ENCODE results near the gene LRRC74A. TPM values are rescaled to one million over a fixed set of nuclear protein-coding genes. Genes with fewer than 3 reads are reported as not detected.

LRRC74A gene
- total and polyA plus RNA-seq, 10 donors: 0.03 to 0.43 (median 0.16) TPM; not detected in 5

- Histone ChIP-seq H3K27me3 (replicated peaks in 1 of 7) (no peaks in the 10 kb centered on the region), H3K27ac (peak overlapping the region in 3 of 8 donors; percentile 13 to 65 (median 47)), H3K4me3 (no peak overlapping the region), H3K4me1 (peaks cover 0 to 21% (median 13%) of the 10 kb centered on the region in 6 donors), H3K9me3 (no peaks in the 10 kb centered on the region), H3K36me3 (no peaks in the 10 kb centered on the region)
- intact Hi-C loops (cut with DNase I; ENCODE audit: low total_unique reads): no loop called here
- no peak for DNase-seq
- TF ChIP-seq POLR2AphosphoS5 (IDR thresholded peaks at IDR 0.05) (no peak), POLR2A (IDR thresholded peaks at IDR 0.05) (no peak), CTCF (IDR thresholded peaks at IDR 0.05 in 8 of 11, conservative IDR thresholded peaks at IDR 0.05 in 3 of 11) (no peak)
- WGBS, 5 donors: 71 to 80% (median 79%) methylated on average over 7 of the region's 7 CpGs
These were observed 3.6 kb downstream of the LRRC74A start for GRCh38 chr14:76829650-76830421.

- Histone ChIP-seq H3K4me1 (peaks cover 0 to 22% (median 13%) of the 10 kb centered on the region in 6 donors), H3K27me3 (replicated peaks in 1 of 7) (no peaks in the 10 kb centered on the region), H3K9me3 (no peaks in the 10 kb centered on the region), H3K4me3 (no peak overlapping the region), H3K36me3 (no peaks in the 10 kb centered on the region), H3K27ac (peak overlapping the region in 1 of 8 donors; percentile 65)
- no peak for DNase-seq
- 85 to 92% (median 86%) methylated on average over 4 of the region's 4 CpGs for WGBS, 5 donors
- intact Hi-C loops (cut with DNase I; ENCODE audit: low total_unique reads): no loop called here
- no peak for TF ChIP-seq CTCF (IDR thresholded peaks at IDR 0.05 in 8 of 11, conservative IDR thresholded peaks at IDR 0.05 in 3 of 11)
- TF ChIP-seq POLR2AphosphoS5 (IDR thresholded peaks at IDR 0.05): no peak
- TF ChIP-seq POLR2A (IDR thresholded peaks at IDR 0.05): no peak
These were observed 4.3 kb downstream of the LRRC74A start for GRCh38 chr14:76830556-76830955.

- no peaks in the 10 kb centered on the region for H3K27me3 ChIP-seq (replicated peaks in 1 of 7)
- peak overlapping the region in 1 of 8 donors; percentile 56 for H3K27ac ChIP-seq
- no peaks in the 10 kb centered on the region for H3K9me3 ChIP-seq
- intact Hi-C loops (cut with DNase I; ENCODE audit: low total_unique reads): no loop called here
- no peaks in the 10 kb centered on the region for H3K36me3 ChIP-seq
- TF ChIP-seq POLR2AphosphoS5 (IDR thresholded peaks at IDR 0.05): peak in 1 of 3 donors; percentile 19
- no peak for TF ChIP-seq CTCF (IDR thresholded peaks at IDR 0.05 in 8 of 11, conservative IDR thresholded peaks at IDR 0.05 in 3 of 11)
- no peak for TF ChIP-seq POLR2A (IDR thresholded peaks at IDR 0.05)
- no peak overlapping the region for H3K4me3 ChIP-seq
- WGBS, 5 donors: 50 to 83% (median 65%) methylated on average over 1 of the region's 1 CpG
- DNase-seq: no peak
- H3K4me1 ChIP-seq: peaks cover 0 to 30% (median 17%) of the 10 kb centered on the region in 6 donors
These were observed 6.3 kb downstream of the LRRC74A start for GRCh38 chr14:76832503-76832988.

GRCh38 chr14:76833011-76833410, 6.8 kb downstream of the LRRC74A start:
- intact Hi-C loops (cut with DNase I; ENCODE audit: low total_unique reads): no loop called here

More at GRCh38 chr14:76833011-76833410, 6.8 kb downstream of the LRRC74A start:
- no peaks in the 10 kb centered on the region for H3K36me3 ChIP-seq
- WGBS, 5 donors: 67 to 85% (median 75%) methylated on average over 2 of the region's 2 CpGs
- no peak for DNase-seq
- H3K27ac ChIP-seq: peak overlapping the region in 1 of 8 donors; percentile 56
- no peaks in the 10 kb centered on the region for H3K27me3 ChIP-seq (replicated peaks in 1 of 7)
- H3K4me1 ChIP-seq: peaks cover 0 to 30% (median 17%) of the 10 kb centered on the region in 6 donors
- H3K4me3 ChIP-seq: no peak overlapping the region
- TF ChIP-seq POLR2AphosphoS5 (IDR thresholded peaks at IDR 0.05): no peak
- TF ChIP-seq POLR2A (IDR thresholded peaks at IDR 0.05): no peak
- TF ChIP-seq CTCF (IDR thresholded peaks at IDR 0.05 in 8 of 11, conservative IDR thresholded peaks at IDR 0.05 in 3 of 11): no peak
- no peaks in the 10 kb centered on the region for H3K9me3 ChIP-seq

Data from spleen (tissue), 11 donors.